Measurements from ENCODE around the gene APOA5. TPM values are rescaled to one million over a fixed set of nuclear protein-coding genes. Genes with fewer than 3 reads are reported as not detected.
A peak's percentile ranks its signal among the peaks of the same experiment; 100 is the strongest.

The APOA5 gene
- total and polyA plus RNA-seq, 2 of the 8 experiments (the other 6 are each of a cell fraction or from before 2014, with no cell fraction given), result 0.08 to 0.15 TPM

DNA sequence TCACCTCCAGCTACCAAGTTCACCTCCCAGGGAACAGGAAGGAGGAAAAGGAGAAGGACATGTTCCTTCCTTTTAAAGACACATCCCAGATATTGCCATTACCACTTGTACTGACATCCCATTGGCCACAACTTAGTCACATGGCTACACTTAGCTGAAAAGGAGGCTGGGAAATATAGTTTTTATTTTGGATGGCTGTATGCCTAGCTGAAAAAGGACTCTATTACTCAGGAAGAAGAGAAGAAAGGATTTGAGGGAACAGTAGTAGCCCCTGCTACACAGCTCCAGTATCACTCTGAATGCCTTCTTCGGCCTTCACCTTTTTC is 2.1 kb upstream of the APOA5 start:
- Histone ChIP-seq H2AFZ (ENCODE audit: low read length) (peak overlapping the region; percentile 96), H3K27ac (ENCODE audit: low read depth, low read length) (no peak overlapping the region), H4K5ac (ENCODE audit: insufficient read length, low read depth, low read length) (no peak overlapping the region), H3K14ac (ENCODE audit: insufficient read length) (no peak overlapping the region), H3K18ac (ENCODE audit: extremely low read depth, low read length) (no peak overlapping the region), H3K56ac (replicated peaks; ENCODE audit: insufficient read length, low read depth, low read length) (no peak overlapping the region), H2AK5ac (ENCODE audit: low read depth, low read length) (no peak overlapping the region), H3K4me3 (ENCODE audit: extremely low read depth in 1 of 4, insufficient read depth in 2 of 4, low read depth in 3 of 4, low read length in 4 of 4) (no peak overlapping the region), H3K9ac (replicated peaks in 1 of 4; ENCODE audit: extremely low read depth in 1 of 4, low read depth in 3 of 4, low read length in 3 of 4) (no peak overlapping the region), H2BK12ac (ENCODE audit: low read depth, low read length) (no peak overlapping the region), H2BK15ac (ENCODE audit: low read length) (no peak overlapping the region), H3K4me1 (replicated peaks in 1 of 4; ENCODE audit: control insufficient read depth in 3 of 4, insufficient read depth in 4 of 4, low read length in 3 of 4) (peaks cover 2 to 5% (median 4%) of the 10 kb centered on the region in 4 experiments; a peak in 6 of 7 replicates), H3K27me3 (replicated peaks in 1 of 4; ENCODE audit: control insufficient read depth in 3 of 4, extremely low read depth in 1 of 4, insufficient read depth in 3 of 4, low read length in 3 of 4) (peaks cover 0 to 10% (median 3%) of the 10 kb centered on the region in 4 experiments; a peak in 4 of 7 replicates), H3K79me2 (ENCODE audit: control insufficient read depth in 1 of 2, insufficient read depth in 2 of 2, low read length in 2 of 2) (no peaks in the 10 kb centered on the region), H4K8ac (ENCODE audit: extremely low read depth, insufficient read depth, low read length) (no peak overlapping the region), H4K20me1 (replicated peaks in 1 of 2; ENCODE audit: control insufficient read depth in 1 of 2, insufficient read depth in 2 of 2, low read length in 2 of 2) (no peaks in the 10 kb centered on the region), H3K4ac (replicated peaks; ENCODE audit: insufficient read length, low read depth, low read length) (no peak overlapping the region), H3K4me2 (ENCODE audit: insufficient read depth in 1 of 2, low read depth in 2 of 2, low read length in 2 of 2) (no peak overlapping the region), H4K91ac (replicated peaks; ENCODE audit: insufficient read length, low read length) (no peak overlapping the region), H2BK20ac (ENCODE audit: low read length) (no peak overlapping the region), H3K36me3 (ENCODE audit: control insufficient read depth in 2 of 4, insufficient read depth in 4 of 4, low read length in 3 of 4) (no peaks in the 10 kb centered on the region), H3K79me1 (ENCODE audit: low read depth, low read length) (no peaks in the 10 kb centered on the region), H3K23me2 (ENCODE audit: low read depth, low read length) (no peaks in the 10 kb centered on the region), H3K9me3 (ENCODE audit: insufficient read depth in 2 of 2, low read depth in 1 of 2, low read length in 1 of 2) (no peaks in the 10 kb centered on the region), H2BK120ac (replicated peaks; ENCODE audit: low read depth, low read length) (no peak overlapping the region), H2BK5ac (ENCODE audit: low read depth, low read length) (no peak overlapping the region), H3K23ac (ENCODE audit: insufficient read length) (no peak overlapping the region)
- no peak for FAIRE-seq
- CTCF ChIA-PET (ENCODE audit: partially characterized antibody), result interaction anchor here (0.6 to 12.1 kb wide), 13 partner anchors 11 to 387 kb away, joined by 3 to 237 read pairs (median 3); partner anchors contain the start of genes APOA1, APOA4 and APOC3
- DNase-seq (ENCODE audit: low read depth in 1 of 2, low spot score in 2 of 2), result no peak
- POLR2A ChIA-PET (ENCODE audit: partially characterized antibody), result interaction anchor here (2.8 kb wide), 1 partner anchor 41 kb away, joined by 16 read pairs; no protein-coding TSS in a partner anchor
- 100% methylated on average over 1 of the region's 1 CpG; no CpG with 5 or more reads in 1 of the 2 experiments for WGBS, 2 experiments (ENCODE audit: extremely low coverage in 1 of 2, insufficient coverage in 1 of 2, insufficient read length in 1 of 2, insufficient replicate concordance in 2 of 2, low coverage in 1 of 2, low lambda C conversion rate in 2 of 2, missing lambda C conversion rate in 1 of 2)
- TF ChIP-seq NRF1 (IDR thresholded peaks at IDR 0.05; ENCODE audit: low read depth, low read length), result no peak
- TF ChIP-seq, protein P1, sequence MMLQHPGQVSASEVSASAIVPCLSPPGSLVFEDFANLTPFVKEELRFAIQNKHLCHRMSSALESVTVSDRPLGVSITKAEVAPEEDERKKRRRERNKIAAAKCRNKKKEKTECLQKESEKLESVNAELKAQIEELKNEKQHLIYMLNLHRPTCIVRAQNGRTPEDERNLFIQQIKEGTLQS (IDR thresholded peaks at IDR 0.05; ENCODE audit: insufficient read depth, low read depth, low read length), result no peak
- TF ChIP-seq, protein P2, sequence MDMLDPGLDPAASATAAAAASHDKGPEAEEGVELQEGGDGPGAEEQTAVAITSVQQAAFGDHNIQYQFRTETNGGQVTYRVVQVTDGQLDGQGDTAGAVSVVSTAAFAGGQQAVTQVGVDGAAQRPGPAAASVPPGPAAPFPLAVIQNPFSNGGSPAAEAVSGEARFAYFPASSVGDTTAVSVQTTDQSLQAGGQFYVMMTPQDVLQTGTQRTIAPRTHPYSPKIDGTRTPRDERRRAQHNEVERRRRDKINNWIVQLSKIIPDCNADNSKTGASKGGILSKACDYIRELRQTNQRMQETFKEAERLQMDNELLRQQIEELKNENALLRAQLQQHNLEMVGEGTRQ (IDR thresholded peaks at IDR 0.05; ENCODE audit: low read length), result peak; percentile 11; the same call in 1 of the 2 replicates

Measured in H1 (cell line).